GM08714 (cell line): ENCODE measurements around the gene PDPK1.
"Not testable (repeated sequence)": the region's sequence is repeated elsewhere in the genome, so short reads cannot be mapped to it uniquely, and the experiment has no call there.

Experiments used
- H3K4me3 ChIP-seq: fragments of 200-500 bp; sonication (Bioruptor generic); 2 replicates; pipeline ENCODE4 v1.5.1; 2014; ENCODE audit warnings: mild to moderate bottlenecking, low read length, inconsistent platforms

The PDPK1 gene

DNA sequence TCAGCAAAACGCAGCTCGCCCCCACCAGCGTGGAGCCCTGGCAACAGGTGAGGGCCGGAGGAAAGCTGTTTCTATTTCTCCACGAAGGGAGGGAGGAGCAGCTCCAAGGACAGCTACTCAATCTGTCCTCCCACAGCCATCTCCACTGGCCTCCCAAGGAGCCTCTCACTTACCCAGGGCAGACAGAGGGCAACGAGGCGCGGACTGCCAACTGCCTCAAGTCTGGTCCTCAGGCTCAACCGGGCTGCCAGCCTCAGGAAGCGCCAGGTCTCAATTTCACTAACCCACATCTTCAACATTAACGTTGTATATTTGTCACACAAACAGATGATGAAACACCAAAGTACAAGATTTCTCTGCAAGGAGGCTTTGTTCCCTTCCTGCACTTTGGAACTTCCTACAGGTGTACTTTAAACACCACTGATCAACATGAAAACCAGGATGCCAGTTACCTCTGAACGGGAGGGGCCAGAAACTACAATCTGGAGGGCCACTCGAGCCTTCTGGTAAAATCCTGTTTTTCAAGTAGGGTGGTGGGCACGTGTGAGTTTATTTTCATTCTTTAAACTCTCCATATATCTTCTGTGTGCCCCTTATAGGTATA lies 113.5 kb downstream of the PDPK1 start:
- H3K4me3 ChIP-seq = not testable (repeated sequence)
